HG03558 (cell line): Measurements from ENCODE around the gene NETO2.
"Not testable (repeated sequence)": the region's sequence is repeated elsewhere in the genome, so short reads cannot be mapped to it uniquely, and the experiment has no call there.

Experiments
- ATAC-seq: cut with Tn5 transposase; IDR thresholded peaks from one replicate; pipeline ENCODE4 v1.9.1; 2021; ENCODE audit warnings: moderate number of reproducible peaks; ENCODE audit not compliant: unreplicated experiment; ENCODE audit errors: extremely low read depth

Gene NETO2

DNA sequence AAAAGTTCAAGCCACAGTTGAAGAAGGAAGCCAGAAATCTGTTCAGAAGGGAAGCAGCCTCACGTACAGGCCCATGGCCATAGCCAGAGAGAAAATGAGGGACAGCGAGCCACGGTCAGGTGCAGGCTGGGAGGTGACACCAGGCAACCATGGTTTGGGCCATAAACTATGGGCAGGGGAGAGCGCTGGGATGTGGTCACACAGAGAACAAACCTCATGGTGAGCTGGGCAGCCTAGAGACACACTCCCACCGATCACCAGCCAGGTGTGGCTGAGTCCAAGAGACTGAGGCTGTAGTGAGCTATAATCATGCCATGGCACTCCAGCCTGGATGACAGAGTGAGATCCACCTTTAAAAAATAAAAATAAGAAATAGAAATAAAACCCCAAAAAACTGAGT, 76.5 kb downstream of the NETO2 start:
- no peak for ATAC-seq

DNA sequence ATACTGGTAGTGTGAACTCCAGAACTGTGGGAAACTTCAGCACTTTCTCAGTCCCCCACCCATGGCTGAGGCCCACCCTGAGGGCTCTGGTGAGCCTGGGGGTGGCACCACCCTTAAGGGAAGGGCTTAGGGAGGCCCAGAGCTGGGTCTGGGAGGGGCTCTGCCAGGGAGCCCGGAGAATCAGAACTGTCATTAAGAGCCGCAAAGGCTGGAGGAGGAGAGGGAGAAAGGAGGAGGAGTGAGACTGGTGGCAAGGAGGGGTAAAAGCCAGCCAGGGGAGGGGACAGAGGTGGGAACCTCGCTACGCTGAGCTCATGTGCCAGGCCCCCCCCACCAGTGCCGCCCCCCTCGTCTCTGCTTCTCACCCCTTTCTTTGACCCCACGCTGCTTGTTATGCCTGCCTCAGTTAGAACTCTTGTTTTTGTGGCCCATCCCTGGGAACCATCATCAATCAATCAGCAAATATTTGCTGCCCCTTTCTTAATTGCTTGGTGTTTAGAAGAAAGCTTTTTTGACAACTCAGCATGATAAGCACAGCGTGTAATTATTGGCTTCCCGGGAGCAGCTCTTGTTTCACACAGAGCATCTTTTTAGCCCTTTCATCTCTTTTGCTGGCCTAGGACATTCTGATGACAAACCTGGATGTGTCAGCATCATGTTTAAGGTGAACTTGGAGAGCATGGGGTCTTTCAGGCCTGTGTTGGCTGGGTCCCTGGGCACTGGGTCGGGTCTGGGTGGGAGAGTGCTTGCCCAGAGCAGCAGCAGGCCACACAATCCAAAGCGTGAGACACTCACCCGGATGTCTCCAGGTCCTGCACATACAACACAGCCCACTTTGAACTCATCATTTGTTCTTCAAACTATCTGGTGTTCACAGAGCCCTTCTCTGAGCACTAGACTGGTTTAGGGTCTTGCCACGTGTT, 77.7 kb downstream of the NETO2 start:
- no peak for ATAC-seq

DNA sequence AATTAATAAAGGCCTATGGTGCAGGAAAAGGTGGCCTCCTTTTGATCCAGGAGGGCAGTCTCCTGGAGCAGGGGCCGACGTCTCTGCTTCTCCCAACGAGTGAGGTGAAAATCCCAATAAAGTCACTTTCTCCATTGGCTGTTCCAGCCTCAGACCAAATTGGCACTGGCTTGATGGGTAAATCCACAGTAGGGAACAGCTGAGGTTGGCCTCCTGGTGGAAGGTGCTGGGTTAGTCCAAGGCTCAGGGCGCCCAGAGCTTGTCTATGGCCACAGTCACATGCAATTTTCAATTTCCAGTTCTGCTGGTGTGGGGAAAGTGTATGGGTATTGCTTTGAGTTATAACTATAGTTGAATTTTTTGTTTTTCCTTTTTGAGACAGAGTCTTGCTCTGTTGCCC, 79.0 kb downstream of the NETO2 start:
- no peak for ATAC-seq

DNA sequence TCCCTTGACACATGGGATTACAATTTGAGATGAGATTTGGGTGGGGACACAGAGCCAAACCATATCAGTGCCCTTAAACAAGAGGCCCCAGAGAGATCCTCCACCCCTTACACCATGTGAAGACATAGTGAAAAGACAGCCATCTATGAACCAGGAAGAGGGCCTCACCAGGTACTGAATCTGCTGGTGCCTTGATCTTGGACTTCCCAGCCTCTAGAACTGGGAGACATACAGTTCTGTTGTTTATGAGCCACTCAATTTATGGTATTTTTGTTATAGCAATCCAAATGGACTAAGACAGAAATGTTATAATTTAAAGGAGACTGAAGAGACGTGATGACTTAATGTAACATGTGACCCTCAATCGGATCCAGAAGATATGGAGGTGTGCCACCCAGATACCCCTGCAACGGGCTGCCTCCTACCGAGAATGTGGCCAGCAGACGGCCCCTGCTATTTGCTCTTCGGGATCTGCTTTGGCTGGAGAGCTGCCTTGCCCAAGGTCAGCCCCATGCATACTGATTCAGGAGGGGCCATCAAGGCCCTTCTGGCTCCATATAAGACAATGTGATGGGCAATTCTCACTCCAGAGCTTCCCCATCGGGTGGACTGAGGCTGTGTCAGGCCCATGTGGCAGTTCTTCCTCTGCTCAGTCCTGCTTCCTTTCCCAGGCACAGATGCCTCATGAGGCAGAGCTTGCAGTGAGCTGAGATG, 80.6 kb downstream of the NETO2 start:
- ATAC-seq = no peak

DNA sequence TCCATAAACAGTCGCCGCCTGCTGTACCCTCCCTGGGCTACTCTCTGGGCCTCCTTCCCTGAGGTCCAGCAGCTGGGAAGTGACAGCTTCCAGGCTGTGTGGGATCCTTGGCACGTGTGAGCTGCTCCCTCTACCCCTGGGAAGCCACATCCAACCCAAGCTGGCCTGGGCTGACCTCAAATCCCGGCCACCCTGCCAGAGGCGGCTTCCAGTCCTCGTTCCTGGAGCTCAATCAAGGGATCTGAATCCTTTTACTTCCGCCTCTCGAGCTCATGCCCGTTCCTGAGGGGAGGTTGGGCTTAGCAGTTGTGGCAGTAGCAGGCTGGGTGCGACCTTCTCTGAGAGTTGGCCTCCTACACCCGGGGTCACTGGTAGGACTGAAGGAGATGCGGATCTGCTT, 82.5 kb downstream of the NETO2 start:
- ATAC-seq = no peak

DNA sequence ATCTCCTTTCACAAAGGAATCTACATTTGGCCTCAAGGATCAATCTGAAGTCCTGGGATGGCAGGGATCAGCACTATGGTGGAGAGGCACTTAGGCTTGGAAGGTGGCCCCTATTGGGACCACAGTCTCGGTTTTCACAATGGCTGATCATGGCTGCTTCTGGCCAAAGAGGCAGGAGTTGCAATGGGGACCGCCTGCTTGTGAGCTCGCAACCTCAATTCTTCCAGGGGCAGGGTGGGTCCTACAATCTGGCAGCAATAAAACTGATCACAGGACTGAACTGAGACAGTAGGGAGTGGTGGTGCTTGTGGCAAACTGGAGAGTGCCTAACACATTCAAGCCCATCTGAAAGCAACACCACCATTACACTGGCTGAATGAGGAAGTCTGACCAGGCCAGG, 83.1 kb downstream of the NETO2 start:
- no peak for ATAC-seq

DNA sequence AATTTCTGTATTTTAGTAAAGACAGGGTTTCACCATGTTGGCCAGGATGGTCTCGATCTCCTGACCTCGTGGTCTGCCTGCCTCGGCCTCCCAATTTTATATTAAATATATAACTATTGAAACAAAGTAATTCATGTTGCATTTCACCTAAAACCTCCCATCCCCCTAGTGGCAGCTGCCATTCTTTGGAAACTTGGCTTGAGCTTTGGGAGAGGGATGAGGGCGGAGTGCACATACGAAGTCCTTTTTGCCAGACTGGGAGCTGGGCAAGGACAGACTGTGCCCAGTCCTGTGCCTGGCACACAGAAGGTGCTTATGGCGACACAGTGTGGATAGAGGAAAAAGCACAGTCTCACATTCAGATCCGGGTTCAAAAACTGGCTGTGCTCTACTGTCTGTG, 83.8 kb downstream of the NETO2 start:
- ATAC-seq = no peak

DNA sequence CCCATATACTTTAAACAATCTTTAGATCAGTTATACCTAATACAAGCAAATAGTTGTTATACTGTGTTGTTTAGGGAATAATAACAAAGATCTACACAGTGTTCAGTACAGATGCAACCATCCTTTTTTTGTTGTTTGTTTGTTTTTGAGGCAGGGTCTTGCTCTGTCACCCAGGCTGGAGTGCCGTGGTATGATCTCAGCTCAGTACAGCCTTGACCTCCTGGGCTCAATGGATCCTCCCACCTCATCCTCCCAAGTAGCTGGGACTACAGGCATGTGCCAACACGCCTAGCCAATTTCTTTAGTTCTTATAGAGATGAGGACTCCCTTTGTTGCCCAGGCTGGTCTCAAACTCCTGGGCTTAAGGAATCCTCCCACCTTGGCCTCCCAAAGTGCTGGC, 84.6 kb downstream of the NETO2 start:
- not testable (repeated sequence) for ATAC-seq

DNA sequence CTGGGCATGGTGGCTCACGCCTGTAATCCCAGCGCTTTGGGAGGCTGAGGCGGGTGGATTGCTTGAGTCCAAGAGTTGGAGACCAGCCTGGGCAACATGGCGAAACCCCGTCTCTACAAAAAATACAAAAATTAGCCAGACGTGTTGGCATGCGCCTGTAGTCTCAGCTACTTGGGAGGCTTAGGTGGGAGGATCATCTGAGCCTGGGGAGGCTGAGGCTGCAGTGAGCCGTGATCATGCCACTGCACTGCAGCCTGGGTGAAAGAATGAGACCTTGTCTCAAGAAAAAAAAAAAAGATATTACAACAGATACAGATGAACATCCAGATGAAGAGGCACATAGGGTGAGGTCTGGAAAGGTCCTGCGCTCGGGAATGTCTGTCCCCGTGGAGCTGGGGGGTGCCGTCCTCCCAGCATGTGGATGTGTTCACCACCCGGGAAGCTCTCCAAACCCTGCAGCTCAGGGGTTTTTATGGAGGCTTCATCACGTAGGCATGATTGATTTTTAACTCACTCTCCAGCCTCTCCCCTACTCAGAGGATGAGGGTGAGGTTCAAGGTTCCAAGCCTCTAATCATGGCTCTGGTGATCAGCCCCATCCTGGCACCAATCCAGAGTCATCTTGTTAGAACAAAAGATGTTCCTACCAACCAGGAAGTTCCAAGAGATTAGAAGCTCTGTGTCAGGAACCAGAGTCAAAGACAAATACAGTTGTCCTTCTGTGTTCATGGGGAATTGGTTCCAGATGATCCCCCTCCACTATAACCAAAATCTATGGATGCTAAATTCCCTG, 85.3 kb downstream of the NETO2 start:
- no peak for ATAC-seq

DNA sequence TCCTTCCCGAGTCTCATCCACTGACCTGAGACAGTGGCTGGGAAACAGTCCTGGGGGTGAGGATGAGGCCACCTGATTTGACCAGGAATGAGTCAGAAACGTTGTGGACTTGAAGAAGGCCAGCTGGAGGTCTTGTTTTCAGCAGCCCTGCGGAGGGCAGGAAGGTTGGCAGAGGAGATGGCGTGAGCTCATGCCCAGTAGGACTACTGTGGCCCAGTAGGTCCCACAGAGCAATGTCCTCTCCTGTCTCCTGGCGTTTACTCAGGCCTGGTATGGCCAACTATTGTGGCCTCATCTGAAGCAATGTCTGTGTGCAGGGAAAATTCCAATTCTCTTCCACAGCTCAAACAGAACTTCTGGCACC, 86.1 kb downstream of the NETO2 start:
- ATAC-seq = no peak

DNA sequence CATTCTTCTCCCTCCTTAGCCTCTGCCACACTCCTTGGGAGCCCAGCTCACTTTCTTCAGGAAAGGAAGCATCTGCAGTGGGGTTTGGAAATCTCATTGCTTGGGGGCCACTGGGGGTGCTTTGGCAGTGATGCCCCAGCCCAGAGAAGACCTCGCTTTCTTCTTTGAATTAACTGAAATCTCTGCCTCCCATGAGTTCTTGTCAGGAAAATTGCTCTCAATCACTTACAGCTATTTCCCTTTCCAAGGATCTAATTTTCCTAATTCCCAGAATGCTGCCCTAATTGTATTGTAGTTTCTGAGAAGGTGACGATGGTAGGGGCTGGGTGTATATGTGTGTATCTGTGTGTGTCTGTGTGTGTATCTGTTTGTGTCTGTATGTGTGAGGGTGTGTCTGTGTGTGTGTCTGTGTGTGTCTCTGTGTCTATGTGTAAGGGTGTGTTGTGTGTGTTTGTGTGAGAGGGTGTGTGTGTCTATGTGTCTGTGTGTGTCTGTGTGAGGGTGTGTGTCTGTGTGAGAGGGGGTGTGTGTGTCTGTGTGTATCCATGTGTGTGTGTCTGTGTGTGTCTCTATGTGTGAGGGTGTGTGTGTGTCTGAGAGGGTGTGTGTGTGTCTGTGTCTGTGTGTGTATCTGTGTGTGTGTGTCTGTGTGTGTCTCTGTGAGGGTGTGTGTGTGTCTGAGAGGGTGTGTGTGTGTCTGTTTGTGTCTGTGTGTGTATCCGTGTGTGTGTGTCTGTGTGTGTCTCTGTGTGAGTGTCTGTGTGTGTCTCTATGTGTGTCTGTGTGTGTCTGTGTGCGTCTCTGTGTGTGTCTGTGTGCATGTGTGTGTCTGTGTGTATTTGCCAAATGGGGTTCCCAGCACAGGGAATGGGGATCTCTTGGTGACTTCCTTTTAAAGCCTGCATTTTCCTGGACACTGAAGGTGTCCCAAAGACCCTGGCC, 86.8 kb downstream of the NETO2 start:
- no peak for ATAC-seq

DNA sequence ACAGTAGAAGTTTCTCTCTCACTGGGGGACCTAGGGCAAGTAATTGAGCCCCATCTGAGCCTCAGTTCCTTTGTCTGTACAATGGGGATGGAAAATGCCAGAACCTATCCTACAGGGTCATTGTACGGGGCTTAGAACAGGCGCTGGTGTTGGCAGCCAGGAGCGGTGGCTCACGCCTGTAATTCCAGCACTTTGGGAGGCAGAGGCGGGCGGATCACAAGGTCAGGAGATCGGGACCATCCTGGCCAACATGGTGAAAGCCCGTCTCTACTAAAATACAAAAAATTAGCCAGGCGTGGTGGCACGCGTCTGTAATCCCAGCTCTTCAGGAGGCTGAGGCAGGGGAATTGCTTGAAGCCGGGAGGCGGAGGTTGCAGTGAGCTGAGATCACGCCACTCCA, 87.7 kb downstream of the NETO2 start:
- not testable (repeated sequence) for ATAC-seq

DNA sequence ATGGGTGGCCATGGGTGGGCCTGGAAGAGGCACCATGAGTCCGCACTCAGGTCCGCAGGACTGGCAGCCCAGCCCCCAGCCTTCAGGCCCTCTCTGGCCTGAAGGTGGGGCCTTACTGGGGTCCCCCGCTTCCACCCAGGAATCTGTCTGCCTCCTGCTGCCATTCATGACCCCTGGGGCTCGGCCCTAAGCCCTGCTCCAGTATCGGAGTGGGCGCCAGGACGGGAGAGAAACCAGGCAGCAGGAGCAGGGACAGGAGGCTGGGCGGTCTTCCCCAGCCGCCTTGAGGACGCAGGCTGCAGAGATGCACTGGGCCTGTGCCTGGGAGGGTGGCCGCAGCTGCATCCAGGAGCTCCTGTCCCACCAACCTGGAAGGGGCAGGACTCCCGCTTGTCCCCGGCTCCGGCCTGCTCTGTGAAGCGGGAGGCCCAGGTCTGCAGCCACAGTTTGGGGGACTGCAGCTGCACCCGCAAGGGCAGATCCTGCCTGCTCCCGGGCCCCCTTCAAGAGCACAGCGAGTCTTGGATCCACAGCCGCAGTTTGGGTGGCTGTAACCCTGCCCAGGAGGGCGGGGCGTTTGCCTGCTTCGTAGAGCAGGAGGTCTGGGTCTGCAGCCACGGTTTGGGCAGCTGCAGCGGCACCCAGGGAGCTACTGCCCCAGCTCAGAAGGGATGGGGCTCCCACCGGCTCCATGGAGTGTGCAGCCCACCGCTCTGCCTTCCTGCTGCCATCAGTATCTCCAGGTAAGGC, 88.4 kb downstream of the NETO2 start:
- ATAC-seq = no peak

DNA sequence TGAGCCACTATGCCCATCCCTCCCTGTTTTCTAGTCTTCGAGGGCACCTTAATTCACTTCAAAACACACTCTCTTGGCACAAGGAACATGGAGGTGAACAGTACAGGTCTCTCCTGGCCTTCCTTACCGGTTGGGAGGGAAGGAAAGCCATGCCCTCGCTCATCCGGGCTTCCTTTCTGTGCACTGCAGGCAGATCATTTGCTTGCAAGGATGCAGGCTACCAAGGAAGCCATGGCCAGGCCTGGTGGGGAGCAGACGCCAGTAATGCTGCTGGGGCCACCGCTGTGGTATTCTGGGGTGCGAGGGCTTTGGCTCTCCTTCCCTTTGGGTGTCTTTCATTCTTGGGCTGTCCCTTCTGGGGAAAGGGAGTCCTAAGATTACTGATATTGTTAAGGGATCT, 89.4 kb downstream of the NETO2 start:
- no peak for ATAC-seq

DNA sequence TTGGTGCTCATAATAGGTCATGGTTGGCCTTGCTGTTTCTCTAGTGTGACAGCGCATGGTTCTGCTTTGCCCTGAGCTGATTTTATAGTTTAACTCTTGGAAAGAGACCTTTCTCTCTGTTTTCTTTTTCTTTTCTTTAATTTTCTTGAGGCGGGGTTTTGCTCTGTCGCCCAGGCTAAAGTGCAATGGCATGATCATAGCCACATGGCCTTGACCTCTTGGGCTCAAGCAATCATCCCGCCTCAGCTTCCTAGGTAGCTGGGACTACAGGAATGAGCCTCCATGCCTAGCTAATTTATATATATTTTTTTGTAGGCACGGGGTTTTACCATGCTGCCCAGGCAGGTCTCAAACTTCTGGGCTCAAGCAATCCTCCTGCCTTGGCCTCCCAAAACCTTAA, 89.8 kb downstream of the NETO2 start:
- ATAC-seq = no peak

DNA sequence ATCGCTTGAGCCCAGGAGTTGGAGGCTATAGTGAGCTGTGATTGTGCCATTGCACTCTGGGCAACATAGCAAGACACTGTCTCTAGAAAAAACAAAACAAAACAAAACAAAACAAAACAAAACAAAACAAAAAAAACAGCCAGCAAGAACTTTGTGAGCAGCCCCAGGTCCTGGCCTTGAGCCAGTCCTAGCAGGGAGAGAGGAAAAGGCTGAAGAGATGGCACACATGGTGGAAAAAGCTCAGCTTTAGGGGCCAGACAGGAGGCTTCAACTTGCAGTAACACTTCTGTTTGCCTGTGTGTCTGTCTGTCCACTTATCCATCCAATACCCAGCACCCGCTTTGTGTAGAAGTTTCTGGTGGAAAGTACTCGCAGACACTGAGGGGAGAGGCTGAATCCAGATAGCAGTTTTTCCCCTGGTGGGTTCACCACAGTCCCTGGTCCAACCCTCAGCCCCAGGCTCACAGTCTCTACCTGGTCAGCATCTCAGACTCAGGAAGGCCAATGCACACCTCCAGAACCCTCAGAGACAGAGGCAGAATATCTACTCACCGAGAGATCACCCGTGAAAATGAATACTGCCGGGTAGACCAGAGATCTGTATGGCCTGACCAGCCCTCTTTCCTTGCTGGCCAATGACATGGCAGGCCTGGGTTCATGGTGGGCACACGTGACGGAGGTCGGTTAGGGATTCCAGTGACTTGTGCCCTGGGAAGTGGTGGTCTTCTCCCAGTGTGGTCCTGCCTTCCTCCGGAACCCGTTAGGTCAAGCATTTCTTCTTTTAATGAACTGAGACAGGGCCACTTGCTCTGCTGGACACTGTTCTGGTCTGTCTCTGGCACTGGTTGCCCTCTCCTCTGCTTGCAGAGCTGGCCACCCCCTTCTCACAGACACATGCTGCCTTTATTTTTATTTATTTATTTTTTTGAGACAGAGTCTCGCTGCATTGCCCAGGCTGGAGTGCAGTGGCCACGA, 90.8 kb downstream of the NETO2 start:
- ATAC-seq = no peak

DNA sequence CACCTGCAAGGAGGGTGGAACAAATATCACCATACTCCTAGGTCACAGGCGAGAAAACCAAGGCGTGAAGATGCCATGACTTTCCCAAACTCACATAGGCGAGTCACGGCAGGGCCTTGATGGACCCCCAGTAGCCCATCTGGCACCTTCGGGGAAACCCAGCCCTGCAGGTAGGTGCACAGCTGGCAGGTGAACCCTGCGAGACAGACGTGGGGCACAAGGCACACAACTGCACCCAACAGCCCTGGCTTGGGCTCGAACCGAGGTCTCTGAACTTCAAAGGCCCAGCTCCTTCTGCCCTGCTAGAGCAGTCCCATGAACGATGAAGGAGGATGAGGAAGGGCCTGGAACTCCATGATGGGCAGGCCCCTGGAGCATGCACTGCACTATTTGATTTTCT, 92.7 kb downstream of the NETO2 start:
- ATAC-seq = no peak
